CD4-positive, alpha-beta T cell treated with Interferon alpha-2 for 1 hour (primary cell): Measurements from ENCODE around the gene CYP4V2.
A peak's percentile ranks its signal among the peaks of the same experiment; 100 is the strongest.

Experiments
- DNase-seq, 2 donors: peaks; one replicate each; pipeline ENCODE4 v3.0.0-alpha.2; 2020 to 2022

CYP4V2 gene

GRCh38 chr4:186191200-186192065 lies at the start of gene CYP4V2:
CYP4V2 (plus strand) TSS chr4:186191567; CDS start chr4:186191824, 257 bp downstream.
- DNase-seq = peak; percentile 85 to 92

GRCh38 chr4:186144198-186144945 lies 47.0 kb upstream of the CYP4V2 start:
- no peak for DNase-seq

GRCh38 chr4:186144946-186145569 lies 46.3 kb upstream of the CYP4V2 start:
- no peak for DNase-seq

DNA sequence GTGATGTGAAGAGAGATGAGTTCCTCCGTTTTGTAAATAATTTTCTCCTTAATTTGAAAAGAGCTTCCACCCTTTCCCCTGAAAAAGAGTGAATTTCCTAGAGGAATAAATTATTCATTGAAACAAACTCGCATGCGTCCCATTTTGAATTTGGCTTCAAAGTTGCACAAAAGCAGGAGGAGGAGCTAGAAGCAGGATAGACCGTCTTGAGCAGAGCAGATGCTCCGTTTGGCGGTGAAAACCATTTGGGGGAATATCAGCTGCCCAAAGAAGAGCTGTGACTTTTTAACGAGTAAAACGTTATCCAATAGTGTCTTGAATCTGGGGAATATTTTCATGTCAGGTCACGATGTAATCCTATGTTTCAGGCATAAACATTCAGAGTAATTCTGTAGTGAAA lies 44.9 kb upstream of the CYP4V2 start:
- no peak for DNase-seq

DNA sequence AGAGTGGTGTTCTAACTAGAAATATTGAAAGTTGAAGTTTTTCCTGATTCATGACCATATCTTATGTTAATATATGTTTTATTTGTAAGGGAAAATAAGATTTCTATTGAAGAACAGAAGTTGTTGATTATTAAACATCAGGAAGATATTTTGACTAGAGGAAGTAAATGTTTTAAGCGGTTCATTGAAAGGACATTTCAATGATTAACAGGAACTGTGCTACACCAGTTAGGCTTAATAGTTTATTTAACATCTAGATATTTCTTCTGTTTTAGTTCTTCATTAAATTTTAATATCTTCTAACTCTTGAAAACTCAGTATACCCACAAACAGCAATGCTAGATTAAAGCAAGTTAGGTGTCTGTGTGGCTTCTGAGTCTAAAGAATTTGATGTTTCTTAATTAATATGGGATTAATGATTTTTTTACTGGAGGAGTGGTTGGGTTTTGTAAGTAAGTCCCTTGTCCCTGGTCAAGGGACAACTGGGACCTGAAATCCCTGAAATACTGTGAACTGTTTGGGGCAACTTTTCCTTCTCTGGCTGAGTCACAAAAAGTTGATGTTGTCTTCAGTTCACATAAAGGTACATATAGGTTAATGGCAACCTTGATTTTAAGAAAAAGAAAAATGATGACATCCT lies 42.9 kb upstream of the CYP4V2 start:
- no peak for DNase-seq

DNA sequence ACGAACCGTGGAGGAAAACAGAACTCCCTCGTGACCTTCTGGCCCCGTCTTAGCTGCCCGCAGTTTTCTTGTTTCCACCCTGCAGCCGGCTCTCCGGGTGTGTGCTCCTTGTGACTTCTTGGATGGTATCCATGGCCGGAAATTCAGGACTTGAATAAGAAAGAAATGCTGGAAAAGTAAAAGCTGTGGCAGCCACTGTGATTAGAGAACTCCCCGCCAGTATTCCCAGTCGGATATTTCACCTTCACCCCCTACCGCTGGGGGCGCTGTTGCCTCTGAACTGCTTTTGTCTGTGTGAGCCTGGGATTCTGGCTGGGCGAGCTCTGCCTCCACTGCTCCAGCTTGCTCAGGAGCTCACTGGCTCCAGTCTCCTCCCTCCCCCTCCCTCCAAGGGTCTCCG lies 41.5 kb upstream of the CYP4V2 start:
- no peak for DNase-seq

DNA sequence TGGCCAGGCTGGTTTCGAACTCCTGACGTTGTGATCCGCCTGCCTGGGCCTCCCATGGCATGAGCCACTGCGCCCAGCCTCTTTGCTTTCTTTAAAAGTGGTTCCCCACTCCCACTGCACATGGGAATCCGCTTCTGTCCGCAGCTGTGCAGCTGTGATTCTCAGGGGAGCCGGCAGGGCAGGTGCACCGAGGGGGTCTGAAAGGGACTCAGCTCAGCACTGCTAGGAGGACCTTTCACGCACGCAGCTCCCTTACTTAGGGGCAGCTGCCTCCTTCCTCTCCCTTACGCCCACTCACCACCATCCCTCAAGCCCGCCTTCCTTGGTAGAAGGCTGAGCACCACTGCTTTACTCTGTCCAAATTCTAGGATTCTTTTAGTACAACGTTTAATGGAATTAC lies 40.4 kb upstream of the CYP4V2 start:
- no peak for DNase-seq

GRCh38 chr4:186151499-186151898 lies 39.9 kb upstream of the CYP4V2 start:
- DNase-seq = no peak

DNA sequence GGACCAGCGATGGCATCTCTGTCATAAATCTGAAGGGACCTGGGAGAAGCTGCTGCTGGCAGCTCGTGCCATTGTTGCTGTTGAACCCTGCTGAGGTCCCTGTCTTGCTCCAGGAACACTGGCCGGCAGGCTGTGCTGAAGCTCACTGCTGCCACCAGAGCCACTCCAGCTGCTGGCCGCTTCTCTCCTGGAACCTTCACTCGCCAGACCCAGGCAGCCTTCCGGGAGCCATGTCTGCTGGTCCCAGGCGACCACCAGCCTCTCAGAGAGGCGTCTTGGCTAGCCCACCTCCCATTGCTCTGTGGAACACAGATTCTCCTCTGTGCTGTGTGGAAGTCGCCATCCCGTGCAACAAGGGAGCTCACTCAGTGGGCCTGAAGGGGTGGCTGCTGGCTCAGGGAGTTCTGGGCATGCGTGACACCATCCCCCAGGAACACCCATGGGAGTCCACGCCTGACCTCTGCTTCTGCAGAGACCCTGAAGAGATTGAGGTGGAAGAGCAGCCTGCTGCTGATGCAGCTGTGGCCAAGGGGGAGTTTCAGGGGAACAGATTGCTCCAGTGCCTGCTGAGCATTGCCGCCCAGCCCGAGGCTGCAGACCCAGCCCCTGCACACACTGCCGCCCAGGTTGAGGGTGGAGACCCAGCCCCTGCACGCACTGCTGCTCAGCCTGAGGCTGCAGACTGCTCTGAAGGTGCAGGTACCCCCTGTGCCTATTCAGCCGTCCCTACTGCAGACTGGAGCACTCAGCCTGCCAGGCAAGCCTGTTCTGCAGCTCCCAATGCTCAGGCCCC lies 33.1 kb upstream of the CYP4V2 start:
- no peak for DNase-seq

DNA sequence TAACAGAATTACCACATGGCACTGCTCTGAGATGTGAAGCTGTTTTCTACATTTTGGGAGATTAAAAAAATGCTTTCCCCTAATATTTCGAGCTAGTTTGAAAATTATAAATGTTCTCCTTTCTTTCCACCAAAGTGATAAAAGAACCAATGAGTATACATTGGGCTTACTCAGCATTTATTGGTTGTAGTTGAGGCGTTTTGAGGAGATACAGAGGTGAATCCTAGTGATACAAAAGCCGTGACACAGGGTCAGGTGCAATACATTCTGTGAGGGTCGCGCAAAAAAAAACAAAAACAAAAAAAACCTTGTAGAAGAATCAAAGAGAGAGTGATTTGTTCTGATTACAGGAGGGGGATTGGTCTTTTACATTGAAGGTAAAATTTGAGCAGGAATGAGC lies 32.4 kb upstream of the CYP4V2 start:
- DNase-seq = no peak

GRCh38 chr4:186159613-186160012 lies 31.8 kb upstream of the CYP4V2 start:
- no peak for DNase-seq

GRCh38 chr4:186161138-186161537 lies 30.2 kb upstream of the CYP4V2 start:
- peak in 1 of 2 donors; percentile 39 for DNase-seq

- no peak for DNase-seq
These were observed 24.4 kb upstream of the CYP4V2 start for GRCh38 chr4:186166852-186167512.

GRCh38 chr4:186167605-186168004 lies 23.8 kb upstream of the CYP4V2 start:
- DNase-seq = no peak

DNA sequence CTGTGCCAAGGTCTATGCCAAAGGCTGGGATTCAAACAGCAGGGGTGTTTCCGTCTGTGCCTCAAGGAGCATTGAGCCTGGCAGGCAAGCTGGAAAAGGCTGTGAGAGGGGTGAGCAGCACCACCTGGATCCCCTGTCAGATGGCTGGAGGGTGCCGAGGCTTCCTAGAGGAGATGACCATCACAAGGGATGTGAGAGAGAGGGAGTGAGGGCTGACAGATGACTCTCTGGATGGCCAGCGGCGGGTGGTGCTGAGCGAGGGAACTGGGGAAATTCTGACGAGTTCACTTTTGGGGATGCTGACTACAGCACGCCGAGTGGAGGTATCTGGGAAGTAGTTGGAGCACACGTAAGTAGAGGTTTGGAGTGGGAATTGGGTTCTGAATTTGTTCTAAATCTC lies 22.6 kb upstream of the CYP4V2 start:
- DNase-seq = no peak

GRCh38 chr4:186169333-186169944 lies 21.9 kb upstream of the CYP4V2 start:
- DNase-seq = no peak

DNA sequence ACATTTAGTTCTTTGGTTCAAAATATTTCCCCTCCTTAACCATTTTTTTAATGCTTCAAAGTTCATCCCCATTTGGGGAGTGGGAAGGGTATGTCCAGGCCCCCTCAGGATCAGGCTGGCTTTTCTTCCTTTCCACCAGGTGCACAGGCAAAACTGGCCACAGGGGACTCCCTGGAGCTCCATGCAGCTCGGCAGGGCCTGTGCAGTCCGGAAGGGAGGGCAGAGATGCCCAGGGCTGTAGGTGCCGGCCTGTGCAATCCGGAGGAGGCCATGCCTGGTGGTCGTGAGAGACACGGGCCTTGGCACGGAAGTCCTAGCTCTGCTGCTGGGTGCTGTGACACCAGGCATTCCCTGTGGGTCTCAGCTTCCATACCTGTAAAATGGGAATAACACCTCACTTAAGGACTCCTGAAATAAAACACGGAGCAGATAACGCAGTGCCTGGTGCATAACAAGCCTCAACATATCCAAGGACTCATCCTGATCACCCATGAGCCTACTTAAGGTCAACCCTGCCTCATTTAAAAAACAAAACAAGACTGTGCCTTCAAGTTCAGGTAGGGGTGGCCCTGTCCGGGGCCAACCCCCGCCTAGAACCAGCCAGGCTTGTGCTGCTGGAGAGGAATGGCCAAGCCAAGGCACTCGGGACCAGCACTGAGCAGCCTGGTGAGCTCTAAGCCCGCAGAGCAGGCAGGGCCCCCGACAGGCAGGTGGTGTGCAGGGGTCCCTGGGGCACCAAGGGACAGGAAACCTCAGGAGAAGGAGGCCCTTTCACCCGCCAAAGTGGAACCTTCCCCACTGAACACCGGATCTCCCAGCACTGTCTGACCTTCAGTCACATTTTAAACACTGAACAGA lies 21.2 kb upstream of the CYP4V2 start:
- DNase-seq = no peak

GRCh38 chr4:186170966-186171365 lies 20.4 kb upstream of the CYP4V2 start:
- no peak for DNase-seq

DNA sequence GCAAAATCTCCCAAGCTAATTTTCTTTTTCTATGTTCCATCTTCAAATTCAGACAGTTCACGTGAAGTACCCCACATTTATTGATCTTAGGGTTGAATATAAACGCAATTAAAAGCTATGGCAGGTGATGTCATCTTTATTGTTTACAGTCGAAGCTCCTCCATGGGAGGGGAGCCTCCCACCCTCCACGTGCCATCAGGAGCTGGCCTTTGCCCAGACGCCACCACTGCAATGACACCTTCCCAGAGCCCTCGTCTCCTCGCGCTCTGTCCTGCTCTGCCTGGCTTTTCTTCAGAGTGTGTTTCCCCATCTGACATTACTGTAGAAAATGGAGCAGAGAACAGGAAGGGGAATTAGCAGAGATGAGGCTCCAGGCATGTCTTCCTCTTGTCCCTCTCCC lies 18.8 kb upstream of the CYP4V2 start:
- no peak for DNase-seq

DNA sequence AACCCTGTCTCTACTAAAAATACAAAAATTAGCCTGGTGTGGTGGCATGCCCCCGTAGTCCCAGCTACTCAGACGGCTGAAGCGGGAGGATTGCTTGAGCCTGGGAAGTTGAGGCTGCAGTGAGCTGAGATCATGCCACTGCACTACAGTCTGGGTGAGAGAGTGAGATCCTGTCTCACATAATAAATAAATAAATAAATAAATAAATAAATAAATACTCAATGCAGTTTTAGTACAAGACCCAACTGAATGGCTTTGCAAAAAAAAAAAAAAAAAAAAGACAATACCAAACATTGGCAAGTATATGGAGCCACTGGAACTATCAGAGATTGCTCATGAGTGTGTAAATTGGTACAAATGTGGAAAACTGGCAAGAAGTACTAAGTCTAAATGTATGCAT lies 3.3 kb upstream of the CYP4V2 start:
- no peak for DNase-seq
